B cell (primary cell): Measurements from ENCODE around the gene PRR23E. TPM values are rescaled to one million over a fixed set of nuclear protein-coding genes. Genes with fewer than 3 reads are reported as not detected.

Source experiments
- ATAC-seq: fragments of 200-7000 bp; cut with Tn5 transposase; one replicate; pipeline ENCODE4 v1.10.0; 2021; ENCODE audit warnings: low read depth, mild to moderate bottlenecking, moderate number of reproducible peaks, moderate library complexity
- CTCF ChIA-PET: fragments of 350-600 bp; sonication (Branson Sonifier 250); formaldehyde crosslinking; loops from one replicate; lab custom pipeline; 2021; ENCODE audit warnings: antibody characterized with exemption, inconsistent platforms; lab: Charles Lee
- POLR2A ChIA-PET: fragments of 350-600 bp; sonication (Branson Sonifier 250); formaldehyde crosslinking; loops from one replicate; lab custom pipeline; 2021; ENCODE audit warnings: antibody characterized with exemption; lab: Charles Lee
- DNase-seq: peaks from one replicate; pipeline ENCODE4 v3.0.0; 2013
- H2AFZ ChIP-seq: 2 replicates; pipeline ENCODE4 v1.6.1; 2012; ENCODE audit warnings: mild to moderate bottlenecking, low read depth, low read length; ENCODE audit not compliant: insufficient read depth, poor library complexity, severe bottlenecking
- H3K27ac ChIP-seq, 2 donors: 1 replicate in 1 of 2; 2 replicates in 1 of 2; pipeline ENCODE4 v1.5.1; 2012 to 2013; ENCODE audit warnings: low read length in 2 of 2, mild to moderate bottlenecking in 2 of 2, moderate library complexity in 1 of 2
- H3K27me3 ChIP-seq, 4 experiments: fragments of 200-600 bp in 1 of 4; sonication (generic) in 1 of 4; replicated peaks in 1 of 4; 1 replicate in 2 of 4; 2 replicates in 2 of 4; pipeline versions ENCODE4 v1.6.1 to v1.7.0; 2013 to 2016; ENCODE audit warnings: low read length in 3 of 4, mild to moderate bottlenecking in 2 of 4, mixed read lengths in 1 of 4, moderate library complexity in 1 of 4; ENCODE audit not compliant: insufficient read depth in 4 of 4, control insufficient read depth in 3 of 4; ENCODE audit errors: control extremely low read depth in 1 of 4
- H3K36me3 ChIP-seq, 2 experiments: replicated peaks in 1 of 2; 1 replicate in 1 of 2; 2 replicates in 1 of 2; pipeline versions ENCODE4 v1.6.1 to v1.7.1; 2013; ENCODE audit warnings: low read length in 1 of 2; ENCODE audit not compliant: insufficient read depth in 2 of 2, control insufficient read depth in 1 of 2; ENCODE audit errors: control extremely low read depth in 1 of 2, extremely low read depth in 1 of 2
- H3K4me1 ChIP-seq, 2 donors: fragments of 200-600 bp in 1 of 2; sonication (generic) in 1 of 2; 1 replicate in 1 of 2; 2 replicates in 1 of 2; pipeline versions ENCODE4 v1.5.1 to v1.6.1; 2013 to 2017; ENCODE audit warnings: low read length in 2 of 2; ENCODE audit not compliant: control insufficient read depth in 2 of 2, insufficient read depth in 2 of 2
- H3K4me2 ChIP-seq: replicated peaks from 2 replicates; pipeline ENCODE3; 2012; ENCODE audit warnings: mild to moderate bottlenecking, low read depth, low read length; ENCODE audit not compliant: poor library complexity, severe bottlenecking
- H3K4me3 ChIP-seq, 5 experiments: fragments of 200-600 bp in 1 of 5; sonication (generic) in 1 of 5; 1 replicate in 3 of 5; 2 replicates in 2 of 5; pipeline versions ENCODE4 v1.5.1 to v1.7.0; 2011 to 2016; ENCODE audit warnings: low read length in 4 of 5, mild to moderate bottlenecking in 4 of 5, low read depth in 2 of 5, control low read depth in 1 of 5, moderate library complexity in 1 of 5; ENCODE audit not compliant: insufficient read depth in 1 of 5; ENCODE audit errors: control extremely low read depth in 1 of 5, extremely low read depth in 1 of 5
- H3K79me2 ChIP-seq: fragments of 200-600 bp; sonication (generic); one replicate; pipeline ENCODE4 v1.6.0; 2016; ENCODE audit warnings: low read length; ENCODE audit not compliant: control insufficient read depth, insufficient read depth
- H3K9ac ChIP-seq: fragments of 200-600 bp; sonication (generic); 2 replicates; pipeline ENCODE4 v1.6.1; 2017; ENCODE audit warnings: mild to moderate bottlenecking, low read length, moderate library complexity
- H3K9me3 ChIP-seq, 3 donors: one replicate each; pipeline versions ENCODE4 v1.6.1 to v1.7.1; 2013; ENCODE audit warnings: low read length in 2 of 3; ENCODE audit not compliant: control insufficient read depth in 2 of 3, insufficient read depth in 1 of 3; ENCODE audit errors: control extremely low read depth in 1 of 3
- H4K20me1 ChIP-seq: 2 replicates; pipeline ENCODE4 v1.6.0; 2012; ENCODE audit warnings: mild to moderate bottlenecking, low read length; ENCODE audit not compliant: insufficient read depth, control insufficient read depth, poor library complexity, severe bottlenecking
- H3K27ac Mint-ChIP-seq: one replicate; pipeline ENCODE4 v1.8.0; 2021; ENCODE audit warnings: mixed read lengths
- H3K27me3 Mint-ChIP-seq: one replicate; pipeline ENCODE4 v1.8.0; 2021; ENCODE audit warnings: mixed read lengths
- H3K4me1 Mint-ChIP-seq: one replicate; pipeline ENCODE4 v1.8.0; 2021; ENCODE audit warnings: mixed read lengths
- H3K4me3 Mint-ChIP-seq: one replicate; pipeline ENCODE4 v1.8.0; 2021; ENCODE audit warnings: mixed read lengths
- H3K9me3 Mint-ChIP-seq: one replicate; pipeline ENCODE4 v1.8.0; 2022; ENCODE audit warnings: mixed read lengths; ENCODE audit not compliant: insufficient read depth
- CTCF ChIP-seq: fragments of 200-600 bp; IDR thresholded peaks from one replicate; pipeline ENCODE4 v1.8.0; 2022; ENCODE audit warnings: antibody characterized with exemption, mild to moderate bottlenecking
- EZH2 ChIP-seq: IDR thresholded peaks from 2 replicates; pipeline ENCODE4 v1.6.1; 2012; ENCODE audit warnings: borderline replicate concordance, low read depth, mild to moderate bottlenecking, moderate library complexity, low read length; ENCODE audit not compliant: insufficient read depth, poor library complexity, severe bottlenecking
- WGBS: methylation state at CpG from one replicate; pipeline ENCODE4 v1.1.5; 2013; ENCODE audit warnings: missing lambda C conversion rate; ENCODE audit not compliant: insufficient coverage; 5-methylcytosine and 5-hydroxymethylcytosine counted together
- intact Hi-C: fragments of 100-400 bp; cut with micrococcal nuclease; formaldehyde crosslinking; loops from one replicate; pipeline ENCODE4 v1.10.0; 2022
- polyA plus RNA-seq: library from polyadenylated mRNA; depleted of rRNA; stranded (reverse); fragments of >200 nt; gene quantifications from 2 replicates; pipeline ENCODE4 v1.2.3, GENCODE V29; 2012
- total RNA-seq, 2 donors: library from RNA; stranded (reverse); fragments of 120-200 nt in 1 of 2; gene quantifications; 1 replicate in 1 of 2; 2 replicates in 1 of 2; pipeline versions ENCODE4 v1.2.3 to v1.2.4, GENCODE V29; 2013 to 2022

The PRR23E gene
- total and polyA plus RNA-seq, 2 donors (not counting 1 experiment from before 2014, with no cell fraction given), result not detected

DNA sequence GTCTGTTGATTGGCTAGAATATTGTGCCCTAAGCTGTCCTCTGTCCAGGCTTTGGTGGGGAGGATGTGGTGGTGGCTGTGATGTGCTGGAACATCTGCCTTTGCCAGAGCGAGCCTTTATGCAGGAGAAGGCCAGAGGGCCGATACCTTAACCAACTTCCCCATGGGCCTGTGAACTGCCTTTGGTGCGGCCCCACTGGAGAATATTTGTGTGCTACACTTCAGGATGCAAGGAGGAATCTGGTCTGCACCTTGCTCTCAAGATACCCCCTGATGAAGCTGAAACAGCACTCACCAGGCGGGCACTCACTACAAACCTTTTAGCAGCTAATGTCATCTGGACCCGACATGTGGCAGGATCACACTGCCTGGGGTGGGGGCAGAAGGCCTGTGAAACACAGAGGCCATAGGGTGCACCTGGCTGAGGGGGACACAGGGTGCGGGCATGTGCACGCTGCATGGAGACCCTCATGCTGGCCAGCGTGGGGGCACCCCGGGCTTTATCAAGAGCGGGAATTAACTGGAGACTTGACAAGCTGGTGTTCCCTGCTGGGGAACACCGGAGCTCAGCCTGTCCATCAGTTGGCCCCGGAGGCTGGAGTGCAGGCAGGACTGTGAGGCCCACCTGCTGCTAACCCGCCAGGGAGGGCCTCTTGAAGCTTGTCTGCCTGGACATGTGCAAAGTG lies 16.4 kb downstream of the PRR23E start:
- Histone ChIP-seq H3K4me2 (no peak overlapping the region), H3K9me3 (peaks cover 0 to 2% (median 0%) of the 10 kb centered on the region in 3 donors), H3K79me2 (no peaks in the 10 kb centered on the region), H3K27ac (no peak overlapping the region), H3K4me1 (no peaks in the 10 kb centered on the region), H3K36me3 (no peaks in the 10 kb centered on the region), H2AFZ (no peak overlapping the region), H3K4me3 (no peak overlapping the region), H4K20me1 (no peaks in the 10 kb centered on the region), H3K27me3 (no peaks in the 10 kb centered on the region), H3K9ac (no peak overlapping the region)
- Mint-ChIP-seq H3K27me3 (peaks cover 17% of the 10 kb centered on the region), H3K4me3 (no peak overlapping the region), H3K4me1 (no peaks in the 10 kb centered on the region), H3K27ac (no peak overlapping the region), H3K9me3 (no peaks in the 10 kb centered on the region)
- 88% methylated on average over 13 of the region's 13 CpGs for WGBS
- ChIA-PET CTCF (no interaction called here), POLR2A (no interaction called here)
- ATAC-seq (no peak), DNase-seq (no peak)
- intact Hi-C loops, result no loop called here
- TF ChIP-seq EZH2, result no peak

DNA sequence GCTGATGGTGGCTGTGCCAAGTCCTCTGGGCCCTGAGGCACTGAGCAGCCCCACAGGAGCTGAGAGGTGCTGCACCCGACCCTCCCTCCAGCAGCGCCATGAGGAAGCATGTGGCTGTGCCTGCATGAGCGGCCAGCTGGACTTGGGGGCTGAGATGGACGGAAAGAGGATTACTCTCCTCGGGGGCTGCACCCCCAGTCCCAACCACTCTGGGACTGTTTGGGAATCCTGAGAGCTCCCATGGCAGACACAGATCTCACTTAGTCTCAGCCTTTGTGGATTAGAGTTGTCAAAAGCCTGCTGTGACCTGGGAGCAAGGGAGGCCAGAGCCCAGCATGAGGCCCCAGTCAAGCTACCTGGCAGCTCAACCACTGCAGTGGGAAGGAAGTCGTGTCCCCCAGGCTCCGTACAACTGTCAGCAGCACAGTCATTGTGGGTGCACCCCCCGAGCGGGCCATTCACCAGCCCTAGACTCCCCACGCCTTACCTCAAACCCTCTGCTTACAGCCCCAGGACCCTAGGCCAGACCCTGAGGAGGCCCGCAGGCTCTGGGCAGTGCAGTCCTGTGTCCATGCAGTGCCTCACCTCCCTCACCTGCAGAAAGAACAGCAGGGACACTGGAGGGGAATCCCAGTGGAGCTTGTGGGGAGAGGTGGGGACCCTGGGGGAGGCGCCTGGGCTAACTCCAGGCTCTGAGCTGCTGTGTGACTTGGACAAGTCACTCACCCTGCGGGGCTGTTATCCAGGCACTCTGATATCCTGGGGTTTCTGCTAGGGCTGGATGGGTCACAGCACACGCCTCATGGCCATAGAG lies 17.1 kb downstream of the PRR23E start:
- no peaks in the 10 kb centered on the region for H4K20me1 ChIP-seq
- intact Hi-C loops, result no loop called here
- Mint-ChIP-seq H3K9me3 (no peaks in the 10 kb centered on the region), H3K27ac (no peak overlapping the region), H3K4me3 (no peak overlapping the region), H3K27me3 (peaks cover 23% of the 10 kb centered on the region), H3K4me1 (no peaks in the 10 kb centered on the region)
- POLR2A ChIA-PET, result no interaction called here
- no peaks in the 10 kb centered on the region for H3K79me2 ChIP-seq
- H3K4me1 ChIP-seq, result no peaks in the 10 kb centered on the region
- peaks cover 0 to 2% (median 0%) of the 10 kb centered on the region in 3 donors for H3K9me3 ChIP-seq
- H3K9ac ChIP-seq, result no peak overlapping the region
- H3K27me3 ChIP-seq, result no peaks in the 10 kb centered on the region
- WGBS, result 70% methylated on average over 14 of the region's 14 CpGs
- no peak overlapping the region for H2AFZ ChIP-seq
- ATAC-seq (no peak), DNase-seq (no peak)
- no peak overlapping the region for H3K4me3 ChIP-seq
- no peaks in the 10 kb centered on the region for H3K36me3 ChIP-seq
- CTCF ChIA-PET, result no interaction called here
- H3K27ac ChIP-seq, result no peak overlapping the region
- H3K4me2 ChIP-seq, result no peak overlapping the region
- TF ChIP-seq EZH2 (no peak), CTCF (no peak)
